OCI-M2 (cell line): Measurements from ENCODE around the gene HOGA1.

ENCODE experiments used
- DNase-seq: peaks from one replicate; lab custom pipeline; 2025; ENCODE audit not compliant: unreplicated experiment; lab: John Stamatoyannopoulos, UW

Gene HOGA1

GRCh38 chr10:97578171-97578844 lies 5.9 kb upstream of the HOGA1 start:
- DNase-seq = no peak

GRCh38 chr10:97580421-97581367 lies 3.5 kb upstream of the HOGA1 start:
- DNase-seq = no peak

GRCh38 chr10:97582169-97582568 lies 2.0 kb upstream of the HOGA1 start:
- no peak for DNase-seq

GRCh38 chr10:97583476-97583875 lies 713 bp upstream of the HOGA1 start:
- no peak for DNase-seq

- DNase-seq = no peak
These were observed 729 bp downstream of the HOGA1 start for GRCh38 chr10:97584798-97585438.

- DNase-seq = no peak
These were observed 1.2 kb downstream of the HOGA1 start for GRCh38 chr10:97585439-97585811.

- DNase-seq = no peak
These were observed 3.0 kb downstream of the HOGA1 start for GRCh38 chr10:97587183-97587582.

- DNase-seq = no peak
These were observed 5.3 kb downstream of the HOGA1 start, which contains the start of gene C10orf62 for GRCh38 chr10:97589479-97589878. TSS of gene C10orf62 (plus strand) at chr10:97589721. CDS start at chr10:97589898, 177 bp downstream.

GRCh38 chr10:97590082-97590747 lies 6.0 kb downstream of the HOGA1 start:
- DNase-seq = no peak

- no peak for DNase-seq
These were observed 6.7 kb downstream of the HOGA1 start for GRCh38 chr10:97590748-97591495.

GRCh38 chr10:97593421-97593820 lies 9.2 kb downstream of the HOGA1 start:
- DNase-seq = no peak

- peak; percentile 46 for DNase-seq
These were observed 12.2 kb downstream of the HOGA1 start for GRCh38 chr10:97596101-97597082.

- no peak for DNase-seq
These were observed 13.6 kb downstream of the HOGA1 start for GRCh38 chr10:97597778-97598177.

GRCh38 chr10:97598407-97599271 lies 14.4 kb downstream of the HOGA1 start:
- DNase-seq = no peak

- DNase-seq = no peak
These were observed 15.1 kb downstream of the HOGA1 start for GRCh38 chr10:97599272-97599619.

- DNase-seq = no peak
These were observed 16.4 kb downstream of the HOGA1 start for GRCh38 chr10:97600616-97601015.

- DNase-seq = no peak
These were observed 17.4 kb downstream of the HOGA1 start for GRCh38 chr10:97601268-97602215.
